ENCODE measurements around the gene BICC1. TPM values are rescaled to one million over a fixed set of nuclear protein-coding genes. Genes with fewer than 3 reads are reported as not detected.
"Not testable (repeated sequence)": the region's sequence is repeated elsewhere in the genome, so short reads cannot be mapped to it uniquely, and the experiment has no call there.

The BICC1 gene
- total RNA-seq, 1 experiment from 2014 or later, result 12.2 TPM

GRCh38 chr10:58593008-58593407 is 80.3 kb downstream of the BICC1 start:
- DNase-seq (ENCODE audit: low read depth), result no peak

GRCh38 chr10:58597211-58597610 is 84.5 kb downstream of the BICC1 start:
- not testable (repeated sequence) for DNase-seq (ENCODE audit: low read depth)

GRCh38 chr10:58599927-58600553 is 87.4 kb downstream of the BICC1 start:
- DNase-seq (ENCODE audit: low read depth), result no peak

DNA sequence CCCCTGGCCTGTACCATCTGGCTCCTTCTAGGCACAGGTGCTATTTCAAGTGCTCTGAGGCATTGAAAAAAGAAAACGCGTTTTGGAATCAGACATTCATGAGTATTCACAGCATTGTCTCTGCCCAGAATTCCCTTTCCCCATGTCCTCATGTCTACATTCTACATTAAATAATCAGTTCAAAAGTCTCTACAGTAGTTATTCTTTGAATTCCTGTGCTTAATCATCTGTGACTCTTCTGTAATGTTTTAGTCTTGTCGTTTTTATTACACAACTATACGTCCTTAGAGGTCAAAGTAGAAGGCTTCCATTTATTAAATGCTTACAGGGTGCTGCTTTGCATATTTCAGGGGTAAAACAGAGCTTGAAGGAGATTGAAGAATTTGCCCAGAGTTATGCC is 95.7 kb downstream of the BICC1 start:
- DNase-seq (ENCODE audit: low read depth), result no peak

DNA sequence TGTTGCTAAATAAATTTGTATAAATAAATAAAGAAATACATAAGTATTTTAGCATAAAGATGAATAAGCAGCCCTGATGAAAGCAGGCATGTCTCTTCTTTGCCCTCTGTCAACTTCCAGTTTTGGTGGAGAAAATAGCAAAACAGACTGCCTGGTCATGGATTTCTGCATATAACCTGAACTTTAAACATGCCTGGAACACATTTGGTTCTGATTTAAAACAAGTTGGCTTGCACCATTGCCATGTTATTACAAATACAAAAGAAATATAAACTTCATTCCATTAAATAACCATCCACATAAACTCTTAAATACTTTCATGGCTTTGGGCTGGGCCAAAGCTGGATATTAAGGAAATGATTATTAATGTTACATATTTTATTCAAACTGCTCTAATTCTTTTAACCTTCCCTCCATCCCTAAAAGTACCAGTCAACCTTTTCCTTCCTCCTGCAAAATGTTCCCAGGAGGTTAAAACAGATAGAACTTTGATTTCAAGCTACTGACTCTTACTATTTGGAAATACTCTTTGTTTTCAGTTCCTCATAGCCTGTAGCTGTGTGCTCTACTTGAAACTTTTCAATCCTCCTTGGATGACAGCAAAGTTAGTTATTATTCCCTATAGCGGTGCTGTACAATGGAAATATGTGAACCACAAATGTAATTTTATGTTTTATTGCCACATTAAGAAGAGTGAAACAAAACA is 96.3 kb downstream of the BICC1 start:
- DNase-seq (ENCODE audit: low read depth), result no peak

DNA sequence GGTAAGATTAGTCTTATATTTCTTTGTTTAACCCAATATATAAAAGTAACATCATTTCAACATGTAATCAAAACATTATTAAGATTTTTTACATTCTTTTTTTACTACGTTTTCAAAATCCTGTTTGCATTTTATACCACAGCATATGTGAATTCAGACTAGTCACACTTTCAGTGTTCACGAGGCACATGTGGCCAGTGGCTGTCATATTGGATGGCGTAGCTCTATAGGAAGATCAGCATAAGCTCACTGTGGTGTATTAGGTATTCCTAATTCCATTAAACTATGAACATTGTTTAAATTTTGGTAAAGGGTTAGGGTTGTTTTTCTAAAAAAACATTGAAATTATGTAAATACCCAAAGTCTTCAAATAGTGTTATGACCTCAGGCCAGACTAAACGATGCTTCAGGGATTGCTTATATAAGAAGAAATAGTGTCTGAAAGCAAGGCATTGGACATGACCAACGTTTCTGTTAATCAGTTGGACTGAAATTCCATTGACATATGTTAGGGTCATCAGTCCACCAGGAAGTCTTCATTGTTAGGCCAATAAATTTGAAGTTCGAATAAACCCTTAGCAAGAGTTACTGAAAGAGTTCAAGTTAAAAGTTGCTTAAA is 97.0 kb downstream of the BICC1 start:
- no peak for DNase-seq (ENCODE audit: low read depth)

GRCh38 chr10:58615237-58615935 is 102.7 kb downstream of the BICC1 start:
- no peak for DNase-seq (ENCODE audit: low read depth)

DNA sequence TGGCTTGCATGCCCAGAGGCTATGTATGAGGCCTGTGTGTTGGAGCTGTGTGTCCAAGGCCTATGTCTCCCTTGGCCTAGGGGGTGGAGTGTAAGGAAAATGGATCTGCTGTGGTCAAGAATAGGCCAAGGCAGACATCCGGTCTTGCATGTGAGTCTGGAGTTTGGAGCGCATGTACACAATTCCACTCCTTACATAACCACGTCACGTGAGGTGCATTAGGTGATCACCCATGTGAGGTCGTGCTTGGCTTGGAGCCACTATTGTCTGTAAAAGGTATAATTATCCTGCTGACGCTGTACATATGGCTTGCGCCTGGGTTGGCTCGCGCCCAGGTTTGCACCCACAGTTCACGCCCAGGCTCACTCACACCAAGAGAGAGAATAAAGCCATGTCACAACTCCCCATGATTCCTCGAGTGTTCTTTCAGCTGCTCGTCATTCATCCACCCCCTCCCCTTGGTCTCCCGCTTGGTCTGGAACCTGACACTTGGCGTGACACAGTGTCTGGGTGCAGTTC is 105.5 kb downstream of the BICC1 start:
- DNase-seq (ENCODE audit: low read depth), result no peak

- DNase-seq (ENCODE audit: low read depth), result no peak
These were observed 108.9 kb downstream of the BICC1 start for GRCh38 chr10:58621379-58622077.

DNA sequence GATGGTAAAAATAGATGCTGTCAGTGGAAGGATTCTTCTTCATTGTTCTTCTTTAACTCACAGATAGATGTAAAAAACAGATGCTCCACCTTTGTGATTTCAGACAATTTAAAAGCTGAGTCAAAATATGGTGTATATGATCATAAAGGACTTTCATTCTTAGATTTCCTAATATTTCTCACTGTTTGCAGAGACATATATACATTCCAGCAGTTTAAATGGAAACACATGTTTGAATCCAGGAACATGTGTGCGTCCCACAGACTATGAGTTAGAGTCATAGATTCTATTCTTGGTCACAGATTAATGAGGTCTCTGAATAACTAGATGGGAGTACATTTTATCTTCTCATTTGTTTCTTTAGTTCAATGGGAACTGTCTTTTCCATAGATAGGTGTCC is 109.6 kb downstream of the BICC1 start:
- DNase-seq (ENCODE audit: low read depth), result no peak

- DNase-seq (ENCODE audit: low read depth), result peak; percentile 78
These were observed 112.4 kb downstream of the BICC1 start for GRCh38 chr10:58625070-58625469.

DNA sequence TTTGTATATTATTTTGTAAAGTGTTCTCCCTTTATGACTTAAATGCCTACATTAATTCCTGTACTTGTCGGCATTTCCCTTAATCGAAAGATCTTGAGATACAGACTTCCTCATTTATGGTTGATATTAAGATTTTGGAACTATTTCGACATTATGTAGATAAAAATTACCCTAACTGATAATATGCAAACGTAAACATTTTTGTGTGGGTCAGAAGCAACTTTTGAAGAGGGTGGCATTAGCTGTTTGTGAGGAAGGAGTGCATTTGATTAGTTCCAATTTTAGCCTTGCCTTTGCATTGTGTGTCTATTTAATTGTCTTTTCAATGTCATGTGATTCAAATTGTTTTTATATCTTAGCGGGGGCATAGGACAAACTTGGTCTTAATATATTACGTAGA is 114.7 kb downstream of the BICC1 start:
- DNase-seq (ENCODE audit: low read depth), result no peak

GRCh38 chr10:58631715-58632114 is 119.0 kb downstream of the BICC1 start:
- DNase-seq (ENCODE audit: low read depth), result no peak

DNA sequence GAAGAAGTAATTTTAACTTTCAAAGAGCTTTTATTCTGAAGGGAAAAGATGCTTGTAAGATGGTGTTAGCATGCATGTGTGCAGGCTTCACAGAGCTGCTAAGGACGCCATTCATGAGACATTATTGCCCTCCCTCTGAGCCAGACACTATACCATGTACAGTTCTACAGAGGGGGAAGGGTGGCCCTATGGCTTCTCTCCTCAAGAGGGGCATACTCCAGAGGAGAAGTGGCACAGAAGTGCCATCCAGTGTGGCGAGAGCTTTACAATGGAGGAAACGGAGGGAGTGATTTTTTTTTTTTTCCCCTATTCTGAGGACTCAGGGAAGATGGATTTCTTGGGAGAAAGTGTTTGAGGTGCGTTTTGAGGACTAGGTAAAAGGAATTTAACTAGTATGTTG is 119.5 kb downstream of the BICC1 start:
- no peak for DNase-seq (ENCODE audit: low read depth)

GRCh38 chr10:58637352-58637751 is 124.7 kb downstream of the BICC1 start:
- peak; percentile 73 for DNase-seq (ENCODE audit: low read depth)

GRCh38 chr10:58638388-58638787 is 125.7 kb downstream of the BICC1 start:
- peak; percentile 64 for DNase-seq (ENCODE audit: low read depth)

DNA sequence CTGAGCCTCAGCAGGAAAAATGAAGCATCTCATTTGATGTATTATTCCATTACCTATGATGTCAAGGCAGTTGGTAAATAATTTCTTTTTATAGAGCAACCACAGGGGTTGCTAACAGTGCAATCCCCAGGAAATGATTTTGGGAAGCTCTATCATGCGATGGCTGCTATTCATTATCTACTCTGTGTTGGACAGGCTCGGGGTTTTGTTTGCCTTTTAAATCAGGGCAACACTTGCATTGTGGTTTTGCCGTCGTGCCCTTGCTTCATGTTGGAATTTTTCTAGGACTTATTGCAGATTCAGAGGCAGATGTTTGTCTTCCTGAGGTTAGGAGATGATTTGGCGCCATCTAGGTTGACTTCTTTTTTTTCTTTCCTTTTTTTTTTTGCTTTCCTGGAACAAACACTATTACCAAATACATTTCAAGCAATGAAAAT is 128.4 kb downstream of the BICC1 start:
- peak; percentile 89 for DNase-seq (ENCODE audit: low read depth)

DNA sequence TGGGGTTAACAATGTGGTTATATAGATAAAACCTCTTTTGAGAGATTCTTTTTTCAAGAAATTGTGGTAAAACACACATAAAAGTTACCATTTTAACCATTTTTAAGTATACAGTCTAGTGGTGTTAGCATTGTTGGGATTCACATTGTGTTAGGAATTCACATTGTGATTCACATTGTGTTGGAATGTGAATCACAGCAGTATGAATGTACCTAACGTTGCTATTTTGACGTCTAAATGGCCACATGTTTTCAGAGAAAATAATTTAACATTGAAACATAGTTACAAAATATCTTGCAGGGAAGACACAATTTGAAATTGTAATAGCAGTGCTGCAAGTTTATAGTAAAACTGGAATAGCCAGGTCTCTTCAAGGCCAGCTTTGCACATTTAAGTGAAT is 129.0 kb downstream of the BICC1 start:
- DNase-seq (ENCODE audit: low read depth), result peak; percentile 40

DNA sequence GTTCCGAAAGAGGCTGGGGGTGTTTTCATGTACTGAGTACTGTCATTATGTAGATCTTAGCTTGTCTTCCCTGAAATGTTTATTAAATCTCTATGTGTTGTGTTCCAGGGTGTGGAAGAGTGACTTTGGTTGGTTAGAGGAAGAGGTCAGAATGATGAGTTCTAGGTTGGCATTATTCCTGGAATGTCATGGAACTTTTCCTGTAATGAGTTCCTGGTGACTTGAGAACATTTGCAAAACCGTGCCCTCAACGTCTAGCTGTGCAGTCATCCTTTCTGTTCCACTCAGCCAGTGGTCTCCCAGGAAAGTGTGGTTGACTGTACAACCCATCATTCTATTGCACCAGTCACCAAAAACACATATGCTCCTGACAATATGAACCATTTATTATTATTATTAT is 129.6 kb downstream of the BICC1 start:
- DNase-seq (ENCODE audit: low read depth), result peak; percentile 35

GRCh38 chr10:58642916-58643428 is 130.3 kb downstream of the BICC1 start:
- no peak for DNase-seq (ENCODE audit: low read depth)

DNA sequence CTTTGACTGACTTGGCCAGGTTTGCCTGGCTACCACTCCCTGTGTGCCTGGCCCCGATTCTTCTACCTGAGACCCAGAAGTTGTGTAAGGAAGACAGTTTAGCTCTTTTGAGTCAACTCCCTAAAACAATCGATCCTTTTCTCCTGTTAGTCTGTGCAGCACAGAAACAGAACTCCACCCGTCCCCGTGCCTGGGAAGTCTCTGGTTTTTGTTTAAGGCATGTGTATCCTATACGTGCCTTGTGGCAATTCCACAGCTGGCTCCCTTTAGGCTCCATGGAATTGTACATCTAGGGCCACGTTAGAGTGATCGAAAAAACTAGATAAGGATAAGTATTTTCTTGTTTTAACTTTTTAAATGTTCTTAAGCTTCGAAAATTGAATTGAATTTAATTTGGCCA is 131.6 kb downstream of the BICC1 start:
- DNase-seq (ENCODE audit: low read depth), result no peak

All from Daoy (cell line).